CD4-positive, alpha-beta T cell treated with Interleukin-15 for 4 hours (primary cell): ENCODE data around the gene RNASE13.

Source experiments
- DNase-seq: peaks from one replicate; pipeline ENCODE4 v3.0.0-alpha.2; 2020; ENCODE audit warnings: low spot score

The RNASE13 gene

DNA sequence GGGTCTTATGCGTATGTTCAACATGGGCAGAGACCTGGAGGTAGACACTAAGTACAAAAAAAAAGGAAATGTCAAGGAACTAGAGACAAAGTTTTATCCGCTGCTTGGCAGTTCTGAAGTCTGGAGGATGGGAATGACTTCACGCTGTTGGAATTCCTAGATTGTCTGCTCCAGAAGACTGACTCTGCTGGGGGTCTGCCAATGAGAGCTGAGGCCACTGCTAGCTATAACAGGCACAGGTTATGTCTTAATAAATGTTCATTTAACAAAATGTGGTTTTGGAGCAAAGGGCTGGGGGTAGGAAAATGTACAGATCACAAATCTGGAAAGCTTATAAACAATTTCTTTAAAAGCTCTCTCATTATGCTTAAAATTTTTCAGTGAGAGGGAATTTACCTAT is 28.9 kb upstream of the RNASE13 start:
- DNase-seq, result no peak

GRCh38 chr14:21061347-21061668 is 26.7 kb upstream of the RNASE13 start:
- DNase-seq, result no peak

- no peak for DNase-seq
Measured at GRCh38 chr14:21060614-21061346, 26.2 kb upstream of the RNASE13 start.

- no peak for DNase-seq
Measured at GRCh38 chr14:21059842-21060613, 25.4 kb upstream of the RNASE13 start.

DNA sequence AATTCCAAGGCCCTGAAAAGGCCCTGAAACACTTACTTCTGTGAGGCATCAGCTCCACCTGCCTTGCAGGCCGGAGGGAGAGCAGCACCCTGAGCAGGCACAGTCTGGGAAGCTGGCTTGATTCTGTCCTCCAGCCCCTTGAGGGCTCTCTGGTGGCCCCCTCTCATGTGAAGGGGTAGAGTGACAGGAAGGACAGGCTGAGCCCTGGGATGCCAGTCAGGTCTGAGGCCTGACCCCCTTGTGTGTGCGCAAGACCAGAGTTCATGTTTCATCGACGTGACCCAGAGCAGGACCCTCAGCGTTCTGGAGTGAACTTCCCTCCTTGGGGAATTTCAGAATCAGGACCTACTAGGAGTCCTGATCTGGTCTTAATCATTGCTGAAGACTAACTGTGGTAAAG is 24.3 kb upstream of the RNASE13 start:
- no peak for DNase-seq

GRCh38 chr14:21057803-21058675 is 23.4 kb upstream of the RNASE13 start, which contains the start of gene RNASE8:
Gene RNASE8 (plus strand): TSS chr14:21057822. CDS start chr14:21057893, 71 bp downstream.
- DNase-seq, result no peak

DNA sequence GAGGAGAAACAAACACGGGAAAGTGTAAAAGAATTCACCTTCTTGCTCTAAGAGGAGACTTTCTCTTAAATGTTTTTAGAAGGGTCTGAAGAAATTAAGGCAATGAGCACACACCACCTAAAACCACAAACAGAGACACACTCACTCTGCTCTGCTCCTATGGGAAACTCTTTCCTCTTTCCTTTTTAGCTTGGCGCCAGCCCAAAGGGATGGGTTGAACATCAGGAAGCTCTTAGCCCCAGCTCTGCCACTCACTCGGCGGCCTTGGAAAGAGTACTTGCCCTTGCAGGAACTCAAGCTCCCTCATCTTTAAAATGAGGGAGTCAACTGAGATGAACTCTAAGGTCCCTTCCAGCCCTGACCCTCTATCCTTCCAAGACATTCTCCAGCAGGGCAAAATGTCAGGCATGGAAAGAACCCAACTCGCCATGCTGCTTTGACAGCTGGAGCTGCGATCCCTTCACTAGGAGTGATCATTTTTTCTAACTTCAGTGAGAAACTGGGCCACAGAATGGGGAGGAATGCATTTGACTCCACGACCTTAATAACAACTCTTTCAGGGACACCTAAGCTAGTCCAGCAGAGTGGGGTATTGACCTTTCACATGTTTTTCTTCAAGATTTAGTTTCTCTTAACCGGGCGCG is 22.0 kb upstream of the RNASE13 start:
- DNase-seq, result no peak

- no peak for DNase-seq
Measured at GRCh38 chr14:21055432-21056117, 21.0 kb upstream of the RNASE13 start.

DNA sequence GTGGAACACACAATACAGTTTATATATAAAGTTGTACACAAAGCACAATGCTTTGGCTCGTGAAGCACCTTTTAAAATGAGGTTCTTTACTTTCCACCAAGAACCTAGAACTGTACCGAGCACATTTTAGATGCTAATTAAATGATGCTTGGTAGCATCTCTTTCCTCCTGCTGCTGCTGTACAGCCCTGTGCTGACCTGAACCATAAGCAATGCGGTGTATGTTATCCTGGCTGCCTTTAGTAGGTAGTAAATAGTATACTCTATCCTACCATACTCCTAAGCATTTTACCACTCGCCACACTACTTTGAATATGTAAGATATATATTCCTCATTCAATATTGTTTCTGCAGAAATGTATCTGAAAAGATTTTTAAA is 20.1 kb upstream of the RNASE13 start:
- no peak for DNase-seq

GRCh38 chr14:21054123-21054767 is 19.6 kb upstream of the RNASE13 start:
- no peak for DNase-seq

- no peak for DNase-seq
Measured at GRCh38 chr14:21053184-21054122, 18.8 kb upstream of the RNASE13 start.

DNA sequence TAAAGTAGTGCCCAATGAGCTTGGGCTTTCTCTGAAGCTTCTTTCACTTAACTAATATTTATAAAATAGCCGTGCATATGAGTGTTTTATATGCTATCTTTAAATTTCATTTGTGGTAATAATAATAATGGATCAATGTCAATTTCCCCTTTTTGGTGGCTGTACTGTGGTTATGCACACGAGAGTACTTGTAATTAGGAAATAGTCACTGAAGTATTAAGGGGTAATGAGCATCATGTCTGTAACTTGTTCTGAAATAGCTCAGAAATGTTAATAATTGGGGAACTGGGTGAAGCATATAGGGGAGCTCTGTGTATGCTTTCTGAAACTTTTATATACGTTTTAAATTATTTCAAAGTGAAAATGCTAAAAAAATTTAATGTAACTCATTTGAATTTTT is 16.0 kb upstream of the RNASE13 start:
- DNase-seq, result no peak

GRCh38 chr14:21049271-21049673 is 14.7 kb upstream of the RNASE13 start:
- DNase-seq, result no peak

GRCh38 chr14:21048638-21049037 is 14.0 kb upstream of the RNASE13 start:
- no peak for DNase-seq

DNA sequence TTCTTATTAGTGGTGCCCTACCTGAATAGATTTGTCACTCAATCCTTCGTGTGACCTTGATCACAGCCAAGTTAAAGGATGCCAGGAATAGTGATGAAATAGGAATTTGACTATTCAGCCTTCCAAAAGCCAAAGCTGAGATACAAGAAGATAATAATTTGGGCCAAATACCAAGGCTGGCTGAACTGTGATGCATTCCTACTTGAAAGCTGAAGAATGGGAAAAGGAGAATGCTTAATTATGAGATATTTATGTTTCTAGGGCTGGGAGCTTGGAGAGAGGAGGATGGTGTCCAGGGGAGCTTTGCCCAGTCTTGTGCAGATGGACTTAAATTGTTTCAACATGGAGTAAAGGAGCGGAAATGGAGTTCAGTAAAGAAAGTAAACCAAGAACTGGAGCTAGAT is 12.8 kb upstream of the RNASE13 start:
- no peak for DNase-seq

DNA sequence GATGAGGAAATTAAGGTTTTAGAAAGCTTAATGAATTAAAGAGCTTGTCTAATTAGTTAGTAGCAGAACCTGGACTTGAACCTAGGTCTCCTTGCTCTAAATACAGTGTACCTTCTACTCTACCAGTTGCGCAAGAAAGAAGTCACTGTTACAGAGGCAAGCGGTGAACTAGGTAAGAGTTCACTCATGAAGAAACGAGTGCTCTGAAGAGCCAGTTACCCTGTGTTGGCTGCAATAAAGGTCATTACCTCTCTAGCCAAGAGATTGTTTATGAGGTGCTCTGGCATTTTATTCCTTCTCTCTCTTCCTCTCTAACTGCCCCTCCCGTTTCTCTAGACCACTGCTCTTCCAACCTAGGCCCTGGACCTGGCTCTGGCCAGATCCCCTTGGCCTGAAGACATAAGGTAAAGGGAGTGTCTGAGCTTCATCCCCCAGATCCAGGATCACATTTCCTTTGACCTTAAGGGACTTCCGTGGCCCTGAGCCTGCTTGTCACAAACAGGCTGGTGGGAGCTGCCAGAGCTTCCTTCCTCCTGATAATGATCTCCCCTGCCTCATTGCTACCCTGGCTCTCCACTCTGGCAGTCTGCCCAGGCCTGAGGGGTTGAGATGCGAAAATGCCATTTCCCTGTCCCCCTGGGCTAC is 9.5 kb upstream of the RNASE13 start:
- DNase-seq, result no peak

- DNase-seq, result no peak
Measured at GRCh38 chr14:21043387-21043973, 8.9 kb upstream of the RNASE13 start.

DNA sequence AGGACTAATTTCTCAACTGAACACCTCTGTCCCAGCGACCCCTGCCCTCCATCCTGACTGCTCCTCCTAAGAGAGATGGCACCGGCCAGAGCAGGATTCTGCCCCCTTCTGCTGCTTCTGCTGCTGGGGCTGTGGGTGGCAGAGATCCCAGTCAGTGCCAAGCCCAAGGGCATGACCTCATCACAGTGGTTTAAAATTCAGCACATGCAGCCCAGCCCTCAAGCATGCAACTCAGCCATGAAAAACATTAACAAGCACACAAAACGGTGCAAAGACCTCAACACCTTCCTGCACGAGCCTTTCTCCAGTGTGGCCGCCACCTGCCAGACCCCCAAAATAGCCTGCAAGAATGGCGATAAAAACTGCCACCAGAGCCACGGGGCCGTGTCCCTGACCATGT is 8.3 kb upstream of the RNASE13 start:
- no peak for DNase-seq
